GM21515 (cell line): ENCODE results near the gene SMAD2.

Source experiments
- ATAC-seq: cut with Tn5 transposase; IDR thresholded peaks from one replicate; pipeline ENCODE4 v1.9.1; 2021; ENCODE audit not compliant: unreplicated experiment

Gene SMAD2

GRCh38 chr18:47898696-47899095 lies 31.8 kb downstream of the SMAD2 start:
- ATAC-seq, result no peak

- no peak for ATAC-seq
Observed at GRCh38 chr18:47898055-47898454, 32.4 kb downstream of the SMAD2 start.

- no peak for ATAC-seq
Observed at GRCh38 chr18:47895565-47896250, 34.8 kb downstream of the SMAD2 start.

GRCh38 chr18:47893939-47894699 lies 36.3 kb downstream of the SMAD2 start:
- no peak for ATAC-seq

GRCh38 chr18:47893047-47893446 lies 37.4 kb downstream of the SMAD2 start:
- no peak for ATAC-seq

- no peak for ATAC-seq
Observed at GRCh38 chr18:47888156-47888555, 42.3 kb downstream of the SMAD2 start.

- no peak for ATAC-seq
Observed at GRCh38 chr18:47887227-47887626, 43.2 kb downstream of the SMAD2 start.

GRCh38 chr18:47883771-47884413 lies 46.6 kb downstream of the SMAD2 start:
- no peak for ATAC-seq

- ATAC-seq, result no peak
Observed at GRCh38 chr18:47882641-47883040, 47.8 kb downstream of the SMAD2 start.

- ATAC-seq, result no peak
Observed at GRCh38 chr18:47881752-47882455, 48.6 kb downstream of the SMAD2 start.

- no peak for ATAC-seq
Observed at GRCh38 chr18:47881042-47881441, 49.4 kb downstream of the SMAD2 start.

- ATAC-seq, result no peak
Observed at GRCh38 chr18:47877892-47878291, 52.6 kb downstream of the SMAD2 start.

GRCh38 chr18:47876813-47877212 lies 53.6 kb downstream of the SMAD2 start:
- no peak for ATAC-seq

- no peak for ATAC-seq
Observed at GRCh38 chr18:47873625-47874024, 56.8 kb downstream of the SMAD2 start.

- no peak for ATAC-seq
Observed at GRCh38 chr18:47872426-47872825, 58.0 kb downstream of the SMAD2 start.

GRCh38 chr18:47871288-47871687 lies 59.2 kb downstream of the SMAD2 start:
- no peak for ATAC-seq

GRCh38 chr18:47870605-47871004 lies 59.9 kb downstream of the SMAD2 start:
- ATAC-seq, result no peak

GRCh38 chr18:47868744-47869143 lies 61.7 kb downstream of the SMAD2 start:
- no peak for ATAC-seq

- no peak for ATAC-seq
Observed at GRCh38 chr18:47865183-47865582, 65.3 kb downstream of the SMAD2 start.

GRCh38 chr18:47863041-47863440 lies 67.4 kb downstream of the SMAD2 start:
- no peak for ATAC-seq

- ATAC-seq, result no peak
Observed at GRCh38 chr18:47858607-47859006, 71.9 kb downstream of the SMAD2 start.
